Stomach (tissue), 9 donors: ENCODE data around the gene RCAN2. TPM values are rescaled to one million over a fixed set of nuclear protein-coding genes. Genes with fewer than 3 reads are reported as not detected.

Experiments used
- DNase-seq, 2 donors: peaks; one replicate each; pipeline versions ENCODE4 v3.0.0 to v3.0.0-alpha.2; 2013 to 2019
- H3K27ac ChIP-seq, 5 donors: fragments of 200-600 bp in 4 of 5; sonication (generic) in 4 of 5; one replicate each; pipeline ENCODE4 v1.5.1; 2013 to 2019; ENCODE audit warnings: mild to moderate bottlenecking in 1 of 5, moderate library complexity in 1 of 5
- H3K27me3 ChIP-seq, 3 donors: fragments of 200-600 bp; sonication (generic); one replicate each; pipeline ENCODE4 v1.5.1; 2017 to 2019; ENCODE audit warnings: mixed run types in 1 of 3
- H3K36me3 ChIP-seq, 4 donors: fragments of 200-600 bp; sonication (generic); 1 replicate in 3 of 4; 2 replicates in 1 of 4; pipeline ENCODE4 v1.5.1; 2016 to 2019
- H3K4me1 ChIP-seq, 4 donors: fragments of 200-600 bp; sonication (generic); one replicate each; pipeline ENCODE4 v1.5.1; 2016 to 2019
- H3K4me3 ChIP-seq, 4 donors: fragments of 200-600 bp; sonication (generic) in 3 of 4; one replicate each; pipeline ENCODE4 v1.5.1; 2016 to 2019; ENCODE audit warnings: mild to moderate bottlenecking in 1 of 4
- H3K9me3 ChIP-seq, 4 donors: fragments of 200-600 bp; sonication (generic); one replicate each; pipeline ENCODE4 v1.5.1; 2016 to 2019
- CTCF ChIP-seq, 7 experiments: fragments of 450-650 bp in 4 of 7; fragments of 200-600 bp in 3 of 7; sonication (generic) in 3 of 7; IDR thresholded peaks; one replicate each; pipeline ENCODE4 v1.5.1; 2016 to 2019; ENCODE audit warnings: antibody characterized with exemption in 7 of 7, control low read depth in 2 of 7, mild to moderate bottlenecking in 1 of 7
- EP300 ChIP-seq: sonication (generic); formaldehyde crosslinking; IDR thresholded peaks from one replicate; pipeline ENCODE4 v1.6.1; 2017; ENCODE audit warnings: antibody characterized with exemption
- POLR2A ChIP-seq, 4 donors: fragments of 450-650 bp; IDR thresholded peaks; one replicate each; pipeline ENCODE4 v1.6.1; 2016; ENCODE audit warnings: antibody characterized with exemption in 4 of 4, control low read depth in 2 of 4, mild to moderate bottlenecking in 1 of 4, moderate library complexity in 1 of 4
- POLR2AphosphoS5 ChIP-seq, 3 donors: sonication (generic); formaldehyde crosslinking; IDR thresholded peaks; one replicate each; pipeline ENCODE4 v1.6.1; 2016; ENCODE audit warnings: antibody characterized with exemption in 3 of 3
- WGBS, 5 donors: extraction: QIAGEN DNeasy Blood & Tissue Kit in 3 of 5; methylation state at CpG; one replicate each; pipeline versions ENCODE4 v1.1.5 to v1.1.7; 2013 to 2018; 5-methylcytosine and 5-hydroxymethylcytosine counted together
- intact Hi-C: fragments of 100-400 bp; cut with DNase I; formaldehyde crosslinking; loops from one replicate; pipeline ENCODE4 v1.15.1; 2023; ENCODE audit warnings: low total_unique reads
- polyA plus RNA-seq, 3 donors: library from polyadenylated mRNA; stranded (reverse); fragments of 200-250 nt; gene quantifications; one replicate each; pipeline ENCODE4 v1.2.3, GENCODE V29; 2013
- total RNA-seq, 5 donors: library from RNA; depleted of rRNA; stranded (reverse); fragments of >200 nt; gene quantifications; one replicate each; pipeline versions ENCODE4 v1.1.0 to v1.2.3, GENCODE V29; 2014 to 2016
- donor health status: healthy with polysubstance abuse.
- donor health status: Bipolar disorder and iron deficiency.
- donor health status: healthy.

RCAN2 gene
- total and polyA plus RNA-seq, 8 donors = 7.2 to 69.2 (median 21.4) TPM

GRCh38 chr6:46175446-46175845 lies 315.8 kb downstream of the RCAN2 start:
- no peaks in the 10 kb centered on the region for H3K9me3 ChIP-seq
- H3K4me3 ChIP-seq = no peak overlapping the region
- WGBS, 5 donors = 77 to 90% (median 86%) methylated on average over 4 of the region's 4 CpGs
- H3K36me3 ChIP-seq = no peaks in the 10 kb centered on the region
- TF ChIP-seq EP300 = no peak
- TF ChIP-seq POLR2A (IDR thresholded peaks at IDR 0.05) = no peak
- TF ChIP-seq CTCF (IDR thresholded peaks at IDR 0.05) = no peak
- TF ChIP-seq POLR2AphosphoS5 (IDR thresholded peaks at IDR 0.05) = no peak
- H3K27ac ChIP-seq = no peak overlapping the region
- peaks cover 0 to 6% (median 0%) of the 10 kb centered on the region in 3 donors for H3K27me3 ChIP-seq
- intact Hi-C loops = no loop called here
- H3K4me1 ChIP-seq = peaks cover 0 to 13% (median 12%) of the 10 kb centered on the region in 4 donors
- DNase-seq = peak in 1 of 2 donors; percentile 37

- 54 to 74% (median 66%) methylated on average over 3 of the region's 3 CpGs for WGBS, 5 donors
- H3K4me1 ChIP-seq = peaks cover 0 to 18% (median 17%) of the 10 kb centered on the region in 4 donors
- H3K4me3 ChIP-seq = no peak overlapping the region
- no peaks in the 10 kb centered on the region for H3K36me3 ChIP-seq
- intact Hi-C loops = no loop called here
- peaks cover 0 to 6% (median 0%) of the 10 kb centered on the region in 3 donors for H3K27me3 ChIP-seq
- no peak overlapping the region for H3K27ac ChIP-seq
- peak in 1 of 2 donors; percentile 5 for DNase-seq
- TF ChIP-seq POLR2A (IDR thresholded peaks at IDR 0.05) = no peak
- H3K9me3 ChIP-seq = no peaks in the 10 kb centered on the region
Observed at GRCh38 chr6:46174904-46175303, 316.3 kb downstream of the RCAN2 start.

GRCh38 chr6:46172176-46172575 lies 319.1 kb downstream of the RCAN2 start:
- TF ChIP-seq POLR2AphosphoS5 (IDR thresholded peaks at IDR 0.05) = no peak
- no peak for TF ChIP-seq EP300
- no peak for TF ChIP-seq CTCF (IDR thresholded peaks at IDR 0.05)
- no peak for TF ChIP-seq POLR2A (IDR thresholded peaks at IDR 0.05)
- Histone ChIP-seq H3K4me1 (peaks cover 0 to 22% (median 18%) of the 10 kb centered on the region in 4 donors), H3K4me3 (no peak overlapping the region), H3K27me3 (peaks cover 0 to 6% (median 0%) of the 10 kb centered on the region in 3 donors), H3K36me3 (no peaks in the 10 kb centered on the region), H3K27ac (no peak overlapping the region), H3K9me3 (no peaks in the 10 kb centered on the region)
- no peak for DNase-seq
- WGBS, 5 donors = 62 to 81% (median 71%) methylated on average over 4 of the region's 4 CpGs
- intact Hi-C loops = no loop called here

Other genes starting within 250 kb of the RCAN2 start
- 10 to 100 TPM in 1 of 5 donors, 1 to 10 TPM in 3, not detected in 1; 1.8 to 11.6 (median 7.9) TPM for gene CYP39A1, start 161.4 kb upstream of the RCAN2 start, total RNA-seq
- 1 to 10 TPM; 4.7 to 8.2 (median 5.9) TPM for gene CYP39A1, start 161.4 kb upstream of the RCAN2 start, polyA plus RNA-seq
- gene SLC25A27, start 161.5 kb upstream of the RCAN2 start, total RNA-seq = 10 to 100 TPM in 4 of 5 donors, 1 to 10 TPM in 1; 6.7 to 55.8 (median 46.1) TPM
- gene SLC25A27, start 161.5 kb upstream of the RCAN2 start, polyA plus RNA-seq = 10 to 100 TPM in 1 of 3 donors, 1 to 10 TPM in 2; 1.6 to 35.3 (median 4.6) TPM
- 1 to 10 TPM in 1 of 5 donors, under 1 TPM in 1, not detected in 3; 0.89 to 1.5 TPM for gene TDRD6, start 196.4 kb upstream of the RCAN2 start, total RNA-seq
- under 1 TPM in 1 of 3 donors, not detected in 2; 0.48 TPM for gene TDRD6, start 196.4 kb upstream of the RCAN2 start, polyA plus RNA-seq
- gene PLA2G7, start 243.9 kb upstream of the RCAN2 start, total RNA-seq = 1 to 10 TPM in 3 of 5 donors, not detected in 2; 1.3 to 9.3 (median 2.4) TPM
- 1 to 10 TPM in 2 of 3 donors, under 1 TPM in 1; 0.61 to 1.1 (median 1.1) TPM for gene PLA2G7, start 243.9 kb upstream of the RCAN2 start, polyA plus RNA-seq